Breast epithelium (tissue), 3 donors: ENCODE measurements around the gene ST7.

Experiments used
- CTCF ChIP-seq, 3 donors: fragments of 450-650 bp; IDR thresholded peaks; one replicate each; pipeline ENCODE4 v1.5.1; 2016 to 2017; ENCODE audit warnings: antibody characterized with exemption in 3 of 3, mild to moderate bottlenecking in 3 of 3, moderate library complexity in 3 of 3
- POLR2A ChIP-seq: fragments of 450-650 bp; IDR thresholded peaks from one replicate; pipeline ENCODE4 v1.6.1; 2016; ENCODE audit warnings: antibody characterized with exemption, mild to moderate bottlenecking, moderate library complexity

- TF ChIP-seq POLR2A (no peak), CTCF (IDR thresholded peaks at IDR 0.05) (no peak)
Measured at GRCh38 chr7:117200786-117201458, 247.6 kb downstream of the ST7 start.
